Nucleus accumbens (tissue), 56 donors: ENCODE results near the gene ACLY.

Experiments
- DNase-seq, 56 donors: peaks; one replicate each; lab custom pipeline; 2025; lab: John Stamatoyannopoulos, UW

Gene ACLY

GRCh38 chr17:41914358-41914766, 4.4 kb downstream of the ACLY start:
- DNase-seq = no peak

- DNase-seq = no peak
Measured at GRCh38 chr17:41913798-41914197, 5.0 kb downstream of the ACLY start.

GRCh38 chr17:41912925-41913324, 5.8 kb downstream of the ACLY start:
- no peak for DNase-seq

- DNase-seq = no peak
Measured at GRCh38 chr17:41910701-41911391, 7.9 kb downstream of the ACLY start.

- no peak for DNase-seq
Measured at GRCh38 chr17:41909088-41909487, 9.7 kb downstream of the ACLY start.

- no peak for DNase-seq
Measured at GRCh38 chr17:41907633-41908539, 10.9 kb downstream of the ACLY start.

GRCh38 chr17:41907185-41907556, 11.6 kb downstream of the ACLY start:
- DNase-seq = peak in 2 of 56 donors; percentile 14 to 31

GRCh38 chr17:41906465-41907184, 12.1 kb downstream of the ACLY start:
- peak in 1 of 56 donors; percentile 20 for DNase-seq

- no peak for DNase-seq
Measured at GRCh38 chr17:41905172-41905571, 13.6 kb downstream of the ACLY start.

GRCh38 chr17:41904242-41904841, 14.4 kb downstream of the ACLY start:
- no peak for DNase-seq

- no peak for DNase-seq
Measured at GRCh38 chr17:41901646-41902045, 17.1 kb downstream of the ACLY start.

GRCh38 chr17:41896726-41897125, 22.0 kb downstream of the ACLY start:
- DNase-seq = no peak

- no peak for DNase-seq
Measured at GRCh38 chr17:41895617-41896016, 23.1 kb downstream of the ACLY start.

GRCh38 chr17:41894791-41895331, 23.9 kb downstream of the ACLY start:
- DNase-seq = no peak

GRCh38 chr17:41893384-41893783, 25.4 kb downstream of the ACLY start:
- DNase-seq = no peak

GRCh38 chr17:41892021-41892376, 26.8 kb downstream of the ACLY start:
- DNase-seq = no peak

- DNase-seq = no peak
Measured at GRCh38 chr17:41891135-41892020, 27.4 kb downstream of the ACLY start.

- peak in 2 of 56 donors; percentile 2 to 7 for DNase-seq
Measured at GRCh38 chr17:41888332-41888965, 30.3 kb downstream of the ACLY start.

GRCh38 chr17:41885733-41886132, 33.0 kb downstream of the ACLY start:
- DNase-seq = no peak
